GM21723 (cell line): ENCODE measurements around the gene TREH.
"Not testable (repeated sequence)": the region's sequence is repeated elsewhere in the genome, so short reads cannot be mapped to it uniquely, and the experiment has no call there.

ENCODE experiments used
- ATAC-seq: cut with Tn5 transposase; IDR thresholded peaks from one replicate; pipeline ENCODE4 v1.9.1; 2021; ENCODE audit warnings: mild to moderate bottlenecking, moderate library complexity; ENCODE audit not compliant: unreplicated experiment

Gene TREH

GRCh38 chr11:118699506-118700220, 20.2 kb upstream of the TREH start:
- ATAC-seq, result no peak

DNA sequence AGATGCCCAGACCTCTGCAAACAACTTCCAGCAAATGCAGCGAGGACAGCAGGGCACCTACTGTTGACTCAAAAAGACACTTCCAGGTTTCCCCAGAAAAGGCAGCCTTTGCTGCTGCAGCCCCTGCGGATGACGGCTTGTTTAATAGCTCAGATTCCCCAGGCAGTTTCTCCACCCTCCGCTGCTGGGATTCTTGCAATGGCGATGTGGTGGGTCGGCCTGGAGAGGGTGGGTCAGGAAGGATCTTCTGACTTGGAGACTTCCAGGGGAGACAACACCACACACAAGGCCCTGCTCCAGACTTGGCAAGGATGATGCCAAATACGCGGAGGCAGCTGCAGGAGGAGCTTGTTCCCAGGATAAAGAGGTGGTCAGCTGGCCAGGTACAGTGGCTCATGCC, 17.9 kb upstream of the TREH start:
- ATAC-seq, result no peak

GRCh38 chr11:118696673-118697226, 17.3 kb upstream of the TREH start:
- no peak for ATAC-seq

DNA sequence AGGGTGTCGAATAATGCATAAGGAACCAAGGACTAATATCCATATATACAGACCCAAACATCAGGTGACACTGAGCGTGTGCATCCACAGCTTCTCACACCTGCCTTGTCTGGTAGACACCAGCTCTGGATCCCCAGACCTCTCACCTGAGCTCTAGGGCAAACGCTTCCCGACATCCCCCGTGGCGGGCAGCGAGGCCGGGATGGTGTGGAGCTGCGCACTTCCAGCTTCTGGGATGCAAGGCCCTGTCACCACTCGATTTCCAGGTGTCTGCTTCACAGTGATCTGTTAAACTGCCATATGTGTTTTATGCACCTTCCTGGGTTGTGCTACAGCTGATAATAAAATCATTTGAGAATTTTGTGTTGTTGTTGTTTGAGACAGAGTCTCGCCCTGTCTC, 15.3 kb upstream of the TREH start:
- ATAC-seq, result no peak

- ATAC-seq, result no peak
These were observed 14.7 kb upstream of the TREH start for GRCh38 chr11:118694185-118694584.

DNA sequence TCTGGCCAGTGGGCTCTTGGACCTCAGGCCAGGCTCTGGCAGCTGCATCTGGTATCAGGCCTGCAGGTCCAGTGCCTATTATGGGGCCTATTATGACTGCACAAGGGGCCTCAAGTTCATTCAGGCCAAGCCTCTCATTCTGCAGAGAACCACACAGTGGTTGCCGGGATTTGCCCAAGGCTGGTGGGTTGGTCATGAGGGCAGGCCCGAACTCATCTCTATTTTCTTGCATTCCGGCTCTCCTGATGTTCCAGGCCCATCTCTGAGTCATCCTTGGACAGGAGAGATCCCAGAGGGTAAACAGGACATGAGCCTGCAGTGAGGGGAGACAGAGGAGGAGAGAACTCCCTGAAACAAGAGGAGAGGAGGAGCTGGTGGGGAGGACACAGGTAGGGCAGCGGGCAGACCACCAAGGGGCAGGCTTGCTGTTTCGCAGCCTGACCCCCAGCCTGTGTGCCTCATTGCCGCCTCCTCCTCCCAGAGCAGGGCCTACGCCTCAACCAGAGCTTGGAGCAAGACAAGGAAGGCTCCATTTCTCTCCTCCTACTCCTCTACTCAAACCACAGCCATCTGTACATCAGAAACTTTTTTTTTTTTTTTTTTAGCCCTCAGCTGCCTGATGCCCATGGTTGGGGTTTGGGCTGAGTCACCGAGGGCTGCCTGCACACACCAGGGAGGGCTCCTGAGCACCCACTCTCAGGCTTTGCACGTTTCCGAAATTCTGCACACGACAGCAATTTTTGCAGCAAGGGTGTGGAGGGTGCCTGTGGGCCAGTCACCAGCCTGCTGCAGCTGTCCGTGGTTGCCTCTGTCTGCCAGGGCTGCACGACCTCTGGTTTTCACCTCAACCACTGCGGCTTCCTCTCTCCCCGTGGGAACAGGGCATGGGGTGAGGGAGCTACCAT, 12.7 kb upstream of the TREH start:
- ATAC-seq, result no peak

DNA sequence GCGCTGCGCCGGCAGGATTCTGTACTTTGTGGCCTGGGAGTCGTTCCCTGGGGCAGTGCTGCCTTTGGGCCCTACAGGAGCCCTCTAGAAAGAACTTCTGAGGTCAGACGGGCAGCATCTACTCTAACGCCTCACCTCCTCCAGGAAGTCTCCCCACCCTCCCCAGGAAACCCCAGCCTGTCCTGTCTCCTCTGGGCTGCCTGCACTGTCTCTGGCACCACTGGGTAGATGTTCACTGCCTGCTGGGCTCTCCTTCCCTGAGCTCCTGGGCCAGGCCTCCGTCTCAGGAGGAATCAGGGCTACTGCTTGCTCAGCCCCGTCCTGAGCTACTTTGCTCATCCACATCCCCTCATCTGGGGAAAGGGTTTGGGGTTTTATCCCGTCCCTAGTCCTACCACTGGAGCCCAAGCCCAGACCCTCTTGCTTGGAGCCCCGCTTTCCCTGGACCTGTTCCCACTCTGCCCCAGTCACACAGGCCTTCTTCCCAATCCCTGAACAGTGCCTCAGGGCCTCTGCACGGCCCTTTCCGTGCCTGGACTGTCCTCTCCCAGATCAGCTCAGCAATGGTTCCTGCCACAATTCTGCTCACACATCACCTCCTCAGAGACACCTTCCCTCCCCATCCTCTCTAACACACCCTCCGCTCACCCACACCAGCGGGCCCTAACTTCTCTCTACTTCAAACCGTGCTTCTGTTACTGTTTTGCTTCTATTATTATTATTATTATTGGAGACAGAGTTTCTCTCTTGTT, 11.3 kb upstream of the TREH start:
- no peak for ATAC-seq

GRCh38 chr11:118689852-118690552, 10.6 kb upstream of the TREH start:
- peak; percentile 84 for ATAC-seq

GRCh38 chr11:118689503-118689851, 10.0 kb upstream of the TREH start:
- no peak for ATAC-seq

GRCh38 chr11:118688851-118689502, 9.5 kb upstream of the TREH start:
- ATAC-seq, result no peak

DNA sequence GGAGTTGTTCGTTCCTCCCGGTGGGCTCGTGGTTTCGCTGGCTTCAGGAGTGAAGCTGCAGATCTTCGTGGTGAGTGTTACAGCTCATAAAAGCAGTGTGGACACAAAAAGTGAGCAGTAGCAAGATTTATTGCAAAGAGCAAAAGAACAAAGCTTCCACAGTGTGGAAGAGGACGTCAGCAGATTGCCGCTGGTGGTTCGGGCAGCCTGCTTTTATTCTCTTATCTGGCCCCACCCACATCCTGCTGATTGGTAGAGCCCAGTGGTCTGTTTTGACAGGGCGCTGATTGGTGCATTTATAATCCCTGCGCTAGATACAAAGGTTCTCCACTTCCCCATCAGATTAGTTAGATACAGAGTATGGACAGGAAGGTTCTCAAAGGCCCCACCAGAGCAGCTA, 8.9 kb upstream of the TREH start:
- not testable (repeated sequence) for ATAC-seq

DNA sequence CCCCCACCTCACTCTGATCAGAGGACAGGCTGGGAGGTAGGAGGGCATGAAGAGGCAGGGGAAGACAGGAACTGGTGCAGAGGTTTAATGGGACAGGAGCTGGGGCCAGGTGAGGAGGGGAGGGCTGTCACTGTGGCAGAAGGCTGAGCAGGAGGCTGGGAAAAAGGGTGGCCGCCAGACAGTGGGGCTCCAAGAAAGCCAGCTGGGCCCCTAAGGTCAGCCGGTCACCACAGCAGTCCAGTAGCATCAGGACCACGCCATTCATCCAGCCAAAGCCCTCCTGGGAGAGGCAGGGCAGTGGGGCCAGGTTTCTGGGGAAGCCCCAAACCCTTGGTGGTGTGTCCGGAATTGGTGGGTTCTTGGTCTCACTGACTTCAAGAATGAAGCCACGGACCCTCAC, 8.5 kb upstream of the TREH start:
- no peak for ATAC-seq

DNA sequence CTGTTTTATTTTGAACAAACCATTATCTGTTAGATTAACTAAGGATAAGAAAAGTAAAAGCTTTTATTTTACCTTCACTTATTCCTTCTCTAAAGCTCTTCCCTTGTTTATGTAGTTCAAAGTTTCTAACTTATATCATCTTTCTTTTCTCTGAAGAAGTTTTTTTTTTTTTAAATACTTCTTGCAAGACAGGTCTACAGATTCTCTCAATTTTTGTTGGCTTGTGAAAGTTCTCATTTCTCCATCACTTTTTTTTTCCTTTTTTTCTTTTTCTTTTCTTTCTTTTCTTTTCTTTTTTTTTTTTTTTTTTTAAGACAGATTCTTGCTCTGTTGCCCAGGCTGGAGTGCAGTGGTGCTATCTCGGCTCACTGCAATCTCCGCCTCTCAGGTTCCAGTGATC, 4.7 kb upstream of the TREH start:
- no peak for ATAC-seq

DNA sequence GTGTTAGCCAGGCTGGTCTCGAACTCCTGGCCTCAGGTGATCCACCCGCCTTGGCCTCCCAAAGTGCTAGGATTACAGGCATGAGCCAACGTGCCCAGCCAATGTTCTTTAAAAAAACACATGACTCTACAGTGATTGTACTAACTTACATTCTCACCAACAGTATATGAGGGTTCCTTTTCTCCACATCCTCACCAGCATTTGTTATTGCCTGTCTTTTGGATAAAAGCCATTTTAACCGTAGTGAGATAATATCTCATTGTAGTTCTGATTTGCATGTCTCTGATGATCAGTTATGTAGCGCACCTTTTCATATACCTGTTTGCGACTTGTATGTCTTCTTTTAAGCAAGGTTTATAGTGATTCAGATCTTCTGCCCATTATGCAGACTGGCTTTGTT, 3.5 kb upstream of the TREH start:
- not testable (repeated sequence) for ATAC-seq

- no peak for ATAC-seq
These were observed 2.9 kb upstream of the TREH start for GRCh38 chr11:118682372-118682771.

DNA sequence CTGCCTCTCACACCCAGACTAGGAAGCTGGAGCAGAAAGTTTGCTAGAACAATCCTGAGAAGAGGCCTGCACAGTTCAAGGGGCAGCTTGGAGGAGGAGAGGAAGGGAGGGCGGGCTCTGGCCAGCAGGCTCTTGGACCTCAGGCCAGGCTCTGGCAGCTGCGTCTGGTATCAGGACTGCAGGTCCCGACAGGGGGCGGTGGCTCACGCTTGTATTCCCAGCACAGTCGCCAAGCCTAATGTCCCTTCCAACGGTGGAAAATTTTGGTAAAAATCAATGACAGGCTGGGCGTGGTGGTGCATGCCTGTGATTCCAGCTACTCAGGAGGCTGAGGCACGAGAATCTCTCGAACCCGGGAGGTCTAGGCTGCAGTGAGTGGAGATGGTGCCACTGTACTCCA, 542 bp downstream of the TREH start:
- ATAC-seq, result not testable (repeated sequence)

- no peak for ATAC-seq
These were observed 1.5 kb downstream of the TREH start for GRCh38 chr11:118677977-118678376.

DNA sequence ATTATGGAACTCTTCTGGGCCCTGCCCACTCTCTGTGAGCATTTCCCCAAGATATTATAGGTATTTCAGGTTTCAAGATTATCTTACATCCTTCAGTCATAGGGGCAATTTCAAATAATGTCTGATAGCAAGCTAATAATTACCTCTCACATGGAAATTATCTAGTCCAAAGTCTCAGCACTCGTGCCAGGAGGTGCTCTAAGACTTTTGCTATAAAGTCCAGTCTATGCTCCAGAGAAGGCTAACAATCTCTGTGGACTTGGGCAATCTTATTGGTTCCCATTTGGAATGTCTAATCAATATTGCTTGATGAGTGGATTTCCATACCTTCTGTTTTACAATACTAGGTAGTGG, 5.4 kb downstream of the TREH start:
- no peak for ATAC-seq

GRCh38 chr11:118673361-118674081, 5.9 kb downstream of the TREH start:
- ATAC-seq, result no peak

GRCh38 chr11:118672846-118673245, 6.6 kb downstream of the TREH start:
- ATAC-seq, result no peak
